H9 (cell line): Measurements from ENCODE around the gene NLGN3. TPM values are rescaled to one million over a fixed set of nuclear protein-coding genes. Genes with fewer than 3 reads are reported as not detected.

Experiments used
- DNase-seq: peaks from one replicate; pipeline ENCODE4 v3.0.0-alpha.2; 2017
- H2AFZ ChIP-seq: one replicate; pipeline ENCODE4 v1.6.1; 2013; ENCODE audit warnings: mild to moderate bottlenecking, low read length, control low read depth, moderate library complexity
- H2AK5ac ChIP-seq: 2 replicates; pipeline ENCODE4 v1.6.1; 2013; ENCODE audit warnings: low read length, control low read depth, mixed read lengths; ENCODE audit not compliant: insufficient read length
- H2BK120ac ChIP-seq: one replicate; pipeline ENCODE4 v1.6.1; 2013; ENCODE audit warnings: low read depth, mild to moderate bottlenecking, low read length, control low read depth, inconsistent platforms; ENCODE audit not compliant: poor library complexity, severe bottlenecking
- H2BK12ac ChIP-seq: 2 replicates; pipeline ENCODE4 v1.6.1; 2013; ENCODE audit warnings: low read length, control low read depth, mixed read lengths, low read depth; ENCODE audit not compliant: insufficient read length
- H2BK15ac ChIP-seq: 2 replicates; pipeline ENCODE4 v1.6.1; 2013; ENCODE audit warnings: low read depth, low read length, control low read depth
- H2BK20ac ChIP-seq: one replicate; pipeline ENCODE4 v1.6.1; 2013; ENCODE audit warnings: low read depth, mild to moderate bottlenecking, low read length, control low read depth, inconsistent platforms; ENCODE audit not compliant: poor library complexity, severe bottlenecking
- H2BK5ac ChIP-seq: 2 replicates; pipeline ENCODE4 v1.6.1; 2013; ENCODE audit warnings: low read length, control low read depth, mixed read lengths; ENCODE audit not compliant: insufficient read length
- H3K14ac ChIP-seq: 2 replicates; pipeline ENCODE4 v1.6.1; 2013; ENCODE audit warnings: low read length, control low read depth; ENCODE audit not compliant: insufficient read depth
- H3K18ac ChIP-seq: 2 replicates; pipeline ENCODE4 v1.6.1; 2013; ENCODE audit warnings: low read depth, mild to moderate bottlenecking, mixed read lengths, low read length, control low read depth; ENCODE audit not compliant: insufficient read length
- H3K23ac ChIP-seq: 2 replicates; pipeline ENCODE4 v1.6.1; 2013; ENCODE audit warnings: low read length, control low read depth, mixed read lengths, low read depth; ENCODE audit not compliant: insufficient read length
- H3K23me2 ChIP-seq: 2 replicates; pipeline ENCODE4 v1.6.1; 2013; ENCODE audit warnings: low read depth, mild to moderate bottlenecking, mixed read lengths, low read length, control low read depth; ENCODE audit not compliant: insufficient read length, poor library complexity, severe bottlenecking
- H3K27ac ChIP-seq: 2 replicates; pipeline ENCODE4 v1.5.1; 2013; ENCODE audit warnings: low read length, control low read depth, mixed read lengths, low read depth; ENCODE audit not compliant: insufficient read length
- H3K27me3 ChIP-seq: 2 replicates; pipeline ENCODE4 v1.6.1; 2013; ENCODE audit warnings: low read length, control low read depth, inconsistent platforms; ENCODE audit not compliant: insufficient read depth
- H3K4ac ChIP-seq: 2 replicates; pipeline ENCODE4 v1.6.1; 2013; ENCODE audit warnings: low read depth, mild to moderate bottlenecking, control low read depth, inconsistent platforms, low read length, moderate library complexity
- H3K4me1 ChIP-seq: 2 replicates; pipeline ENCODE4 v1.6.1; 2013; ENCODE audit warnings: low read length, control low read depth, inconsistent platforms; ENCODE audit not compliant: insufficient read depth
- H3K4me2 ChIP-seq: 2 replicates; pipeline ENCODE4 v1.6.1; 2013; ENCODE audit warnings: low read length, control low read depth, mixed read lengths; ENCODE audit not compliant: insufficient read length, insufficient read depth
- H3K56ac ChIP-seq: 2 replicates; pipeline ENCODE4 v1.6.1; 2013; ENCODE audit warnings: low read depth, mild to moderate bottlenecking, mixed read lengths, low read length, control low read depth; ENCODE audit not compliant: insufficient read length
- H3K79me1 ChIP-seq: 2 replicates; pipeline ENCODE4 v1.6.1; 2013; ENCODE audit warnings: low read depth, mild to moderate bottlenecking, moderate library complexity, low read length, control low read depth, inconsistent platforms; ENCODE audit not compliant: insufficient read depth, poor library complexity, severe bottlenecking
- H3K79me2 ChIP-seq: 2 replicates; pipeline ENCODE4 v1.6.1; 2013; ENCODE audit warnings: low read length, control low read depth, inconsistent platforms; ENCODE audit not compliant: insufficient read depth
- H3K9ac ChIP-seq: 2 replicates; pipeline ENCODE4 v1.6.1; 2013; ENCODE audit warnings: low read length, control low read depth, mixed read lengths; ENCODE audit not compliant: insufficient read length; ENCODE audit errors: extremely low read depth
- H3K9me3 ChIP-seq: one replicate; pipeline ENCODE4 v1.6.1; 2013; ENCODE audit warnings: low read depth, low read length, inconsistent platforms; ENCODE audit not compliant: control insufficient read depth
- H3T11ph ChIP-seq: one replicate; pipeline ENCODE4 v1.6.1; 2013; ENCODE audit warnings: mild to moderate bottlenecking, low read length, control low read depth, inconsistent platforms
- H4K20me1 ChIP-seq: one replicate; pipeline ENCODE4 v1.6.1; 2013; ENCODE audit not compliant: control insufficient read depth, insufficient read length, insufficient read depth
- H4K5ac ChIP-seq: 2 replicates; pipeline ENCODE4 v1.6.1; 2013; ENCODE audit warnings: low read depth, mild to moderate bottlenecking, mixed read lengths, low read length, control low read depth; ENCODE audit not compliant: insufficient read length
- H4K8ac ChIP-seq: replicated peaks from 2 replicates; pipeline ENCODE4 v1.6.1; 2013; ENCODE audit warnings: low read length, control low read depth, mixed read lengths, low read depth; ENCODE audit not compliant: insufficient read length
- H4K91ac ChIP-seq: 2 replicates; pipeline ENCODE4 v1.6.1; 2013; ENCODE audit warnings: low read depth, mild to moderate bottlenecking, moderate library complexity, mixed read lengths, low read length, control low read depth; ENCODE audit not compliant: insufficient read length
- H3K27ac Mint-ChIP-seq, 3 experiments: 2 replicates in 2 of 3; 3 replicates in 1 of 3; pipeline ENCODE4 v1.8.0; 2020 to 2021; ENCODE audit warnings: mixed read lengths in 3 of 3, mild to moderate bottlenecking in 1 of 3, moderate library complexity in 1 of 3
- H3K27me3 Mint-ChIP-seq: 2 replicates; pipeline ENCODE4 v1.8.0; 2021; ENCODE audit warnings: low read depth, mild to moderate bottlenecking, moderate library complexity, mixed read lengths
- H3K36me3 Mint-ChIP-seq, 3 experiments: 2 replicates in 2 of 3; 3 replicates in 1 of 3; pipeline ENCODE4 v1.8.0; 2020 to 2021; ENCODE audit warnings: low read depth in 3 of 3, mixed read lengths in 3 of 3; ENCODE audit not compliant: insufficient read depth in 1 of 3
- H3K4me1 Mint-ChIP-seq, 2 experiments: 2 replicates each; pipeline ENCODE4 v1.8.0; 2020; ENCODE audit warnings: mixed read lengths in 2 of 2
- H3K4me3 Mint-ChIP-seq, 2 experiments: 2 replicates in 1 of 2; 3 replicates in 1 of 2; pipeline ENCODE4 v1.8.0; 2020 to 2021; ENCODE audit warnings: mild to moderate bottlenecking in 2 of 2, mixed read lengths in 2 of 2, moderate library complexity in 1 of 2
- H3K9me3 Mint-ChIP-seq, 2 experiments: 2 replicates in 1 of 2; 3 replicates in 1 of 2; pipeline ENCODE4 v1.8.0; 2020; ENCODE audit warnings: mild to moderate bottlenecking in 2 of 2, mixed read lengths in 2 of 2, moderate library complexity in 1 of 2
- CTCF ChIP-seq: fragments of 200-600 bp; sonication (generic); conservative IDR thresholded peaks from 3 replicates; pipeline ENCODE4 v1.8.0; 2021; ENCODE audit warnings: antibody characterized with exemption, mild to moderate bottlenecking
- WGBS: extraction: QIAGEN DNeasy Blood & Tissue Kit; methylation state at CpG from one replicate; pipeline ENCODE4 v1.1.7; 2013; ENCODE audit warnings: missing lambda C conversion rate, low lambda C conversion rate, mixed read lengths; ENCODE audit not compliant: insufficient read length; ENCODE audit errors: extremely low coverage; 5-methylcytosine and 5-hydroxymethylcytosine counted together
- total RNA-seq: library from RNA; stranded (reverse); gene quantifications from 2 replicates; pipeline ENCODE4 v1.2.1, GENCODE V29; 2021

The NLGN3 gene
- total RNA-seq, 1 experiment from 2014 or later = 3.6 TPM

GRCh38 chrX:71128915-71129765, 15.5 kb upstream of the NLGN3 start:
- Mint-ChIP-seq H3K4me3 (0 out of 5 replicates have a peak overlapping the region, but pooled peaks of 1 of the 2 experiments have one; percentile 13), H3K9me3 (peaks cover 67 to 74% of the 10 kb centered on the region in 2 experiments), H3K4me1 (0 out of 4 replicates have a peak, but pooled peaks cover 0 to 5% of the 10 kb centered on the region in 2 experiments), H3K27ac (peak overlapping the region in 2 of 3 experiments; percentile 15 to 41; a peak in 2 of 7 replicates), H3K27me3 (peaks cover 2% of the 10 kb centered on the region), H3K36me3 (peaks cover 58 to 87% (median 73%) of the 10 kb centered on the region in 3 experiments)
- no peaks in the 10 kb centered on the region for H4K20me1 ChIP-seq
- WGBS = no CpG with 5 or more reads among the region's 18 CpGs
- TF ChIP-seq CTCF = peak; percentile 74
- no peak overlapping the region for H3T11ph ChIP-seq
- no peaks in the 10 kb centered on the region for H3K23me2 ChIP-seq
- no peak overlapping the region for H3K56ac ChIP-seq
- H2BK15ac ChIP-seq = no peak overlapping the region
- no peak overlapping the region for H2BK5ac ChIP-seq
- H2AFZ ChIP-seq = no peak overlapping the region
- H4K8ac ChIP-seq = no peak overlapping the region
- H3K14ac ChIP-seq = no peak overlapping the region
- H2AK5ac ChIP-seq = no peak overlapping the region
- no peak overlapping the region for H3K4me2 ChIP-seq
- no peaks in the 10 kb centered on the region for H3K27me3 ChIP-seq
- no peak overlapping the region for H3K27ac ChIP-seq
- H4K91ac ChIP-seq = no peak overlapping the region
- H2BK20ac ChIP-seq = no peak overlapping the region
- peaks cover 47% of the 10 kb centered on the region for H3K9me3 ChIP-seq
- no peak overlapping the region for H3K4ac ChIP-seq
- H2BK12ac ChIP-seq = no peak overlapping the region
- no peak overlapping the region for H3K18ac ChIP-seq
- no peak overlapping the region for H3K23ac ChIP-seq
- no peaks in the 10 kb centered on the region for H3K4me1 ChIP-seq
- H3K79me2 ChIP-seq = no peaks in the 10 kb centered on the region
- H2BK120ac ChIP-seq = no peak overlapping the region
- H3K79me1 ChIP-seq = no peaks in the 10 kb centered on the region
- H4K5ac ChIP-seq = no peak overlapping the region
- DNase-seq = peak; percentile 57
- no peak overlapping the region for H3K9ac ChIP-seq
